ENCODE results near the gene LNX1. TPM values are rescaled to one million over a fixed set of nuclear protein-coding genes. Genes with fewer than 3 reads are reported as not detected.

LNX1 gene
- total RNA-seq, 1 donor from 2014 or later = not detected

GRCh38 chr4:53489279-53489889 is 101.9 kb downstream of the LNX1 start:
- Mint-ChIP-seq H3K27ac (no peak overlapping the region), H3K4me1 (no peaks in the 10 kb centered on the region), H3K36me3 (ENCODE audit: low read depth) (no peaks in the 10 kb centered on the region), H3K27me3 (peaks cover 7% of the 10 kb centered on the region), H3K4me3 (no peak overlapping the region), H3K9me3 (no peaks in the 10 kb centered on the region)
- POLR2A ChIA-PET = no interaction called here
- TF ChIP-seq CTCF (IDR thresholded peaks at IDR 0.05) = no peak
- CTCF ChIA-PET = interaction anchor here (1.1 to 1.4 kb wide), 2 partner anchors 10 to 745 kb away, joined by 3 to 5 read pairs; no protein-coding TSS in a partner anchor
- ATAC-seq (ENCODE audit: low read depth) = no peak
- intact Hi-C loops (cut with micrococcal nuclease) = no loop called here
- DNase-seq = no peak

GRCh38 chr4:53487766-53488165 is 103.5 kb downstream of the LNX1 start:
- H3K27ac Mint-ChIP-seq = no peak overlapping the region
- DNase-seq (no peak), ATAC-seq (ENCODE audit: low read depth) (no peak)
- H3K27me3 Mint-ChIP-seq = peaks cover 12% of the 10 kb centered on the region
- POLR2A ChIA-PET = no interaction called here
- CTCF ChIA-PET = no interaction called here
- H3K4me1 Mint-ChIP-seq = no peaks in the 10 kb centered on the region
- no peaks in the 10 kb centered on the region for H3K9me3 Mint-ChIP-seq
- no peak overlapping the region for H3K4me3 Mint-ChIP-seq
- no peaks in the 10 kb centered on the region for H3K36me3 Mint-ChIP-seq (ENCODE audit: low read depth)
- TF ChIP-seq CTCF (IDR thresholded peaks at IDR 0.05) = no peak
- intact Hi-C loops (cut with micrococcal nuclease) = no loop called here

- CTCF ChIA-PET = no interaction called here
- no peaks in the 10 kb centered on the region for H3K4me1 Mint-ChIP-seq
- peaks cover 19% of the 10 kb centered on the region for H3K27me3 Mint-ChIP-seq
- DNase-seq (no peak), ATAC-seq (ENCODE audit: low read depth) (no peak)
- intact Hi-C loops (cut with micrococcal nuclease) = no loop called here
- no peaks in the 10 kb centered on the region for H3K9me3 Mint-ChIP-seq
- H3K27ac Mint-ChIP-seq = no peak overlapping the region
- POLR2A ChIA-PET = no interaction called here
- H3K36me3 Mint-ChIP-seq (ENCODE audit: low read depth) = no peaks in the 10 kb centered on the region
- TF ChIP-seq CTCF (IDR thresholded peaks at IDR 0.05) = no peak
- H3K4me3 Mint-ChIP-seq = no peak overlapping the region
Measured at GRCh38 chr4:53485658-53486040, 105.6 kb downstream of the LNX1 start.

GRCh38 chr4:53484911-53485657 is 106.2 kb downstream of the LNX1 start:
- ATAC-seq (ENCODE audit: low read depth) (no peak), DNase-seq (no peak)
- Mint-ChIP-seq H3K36me3 (ENCODE audit: low read depth) (no peaks in the 10 kb centered on the region), H3K27ac (no peak overlapping the region), H3K4me1 (no peaks in the 10 kb centered on the region), H3K9me3 (no peaks in the 10 kb centered on the region), H3K4me3 (no peak overlapping the region), H3K27me3 (peaks cover 19% of the 10 kb centered on the region)
- POLR2A ChIA-PET = no interaction called here
- CTCF ChIA-PET = no interaction called here
- intact Hi-C loops (cut with micrococcal nuclease) = no loop called here
- no peak for TF ChIP-seq CTCF (IDR thresholded peaks at IDR 0.05)

- ChIA-PET CTCF (no interaction called here), POLR2A (no interaction called here)
- no peak for DNase-seq
- TF ChIP-seq CTCF (IDR thresholded peaks at IDR 0.05) = no peak
- no peak for ATAC-seq (ENCODE audit: low read depth)
- Mint-ChIP-seq H3K36me3 (ENCODE audit: low read depth) (no peaks in the 10 kb centered on the region), H3K4me1 (no peaks in the 10 kb centered on the region), H3K9me3 (no peaks in the 10 kb centered on the region), H3K27me3 (peaks cover 19% of the 10 kb centered on the region), H3K4me3 (no peak overlapping the region), H3K27ac (no peak overlapping the region)
- intact Hi-C loops (cut with micrococcal nuclease) = no loop called here
Measured at GRCh38 chr4:53483250-53483649, 108.0 kb downstream of the LNX1 start.
